Measurements from ENCODE around the gene ZNF845.
A peak's percentile ranks its signal among the peaks of the same experiment; 100 is the strongest.
"Not testable (repeated sequence)": the region's sequence is repeated elsewhere in the genome, so short reads cannot be mapped to it uniquely, and the experiment has no call there.

The ZNF845 gene

DNA sequence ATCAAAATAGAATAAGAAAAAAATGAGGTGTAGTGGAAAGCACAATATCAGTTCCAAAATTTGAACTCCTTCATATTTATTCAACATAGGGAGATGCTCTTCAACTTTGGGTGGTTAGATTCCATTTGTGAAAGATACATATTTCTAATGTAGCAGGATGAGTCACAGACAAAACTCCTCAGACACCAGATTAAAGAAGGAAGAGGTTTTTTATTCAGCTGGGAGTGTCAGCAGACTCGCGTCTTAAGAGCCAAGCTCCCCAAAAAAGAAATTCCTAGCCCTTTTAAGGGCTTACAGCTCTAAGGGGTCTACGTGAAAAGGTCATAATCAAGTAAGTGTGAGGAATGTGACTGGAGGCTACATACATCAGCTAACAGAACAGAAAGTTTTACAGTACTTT is 54.6 kb downstream of the ZNF845 start:
- no peak for DNase-seq

DNA sequence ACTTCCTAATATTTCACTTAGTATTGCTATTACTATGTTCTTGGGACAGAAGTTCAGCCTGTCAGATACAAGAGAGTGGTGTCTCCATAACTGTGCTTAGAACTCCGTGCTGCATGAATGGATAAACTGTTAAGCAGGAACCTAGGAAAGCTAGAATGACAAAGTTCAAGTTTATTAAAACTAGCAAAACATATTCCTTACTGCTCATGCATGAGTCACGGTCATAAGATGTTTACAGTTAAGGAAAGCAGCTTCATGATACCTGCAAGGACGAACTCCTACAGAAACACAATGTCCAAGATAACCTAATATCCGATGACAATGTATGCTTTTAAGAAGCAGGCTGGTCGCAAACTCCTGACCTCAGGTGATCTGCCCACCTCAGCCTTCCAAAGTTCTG is 55.4 kb downstream of the ZNF845 start:
- DNase-seq = no peak

DNA sequence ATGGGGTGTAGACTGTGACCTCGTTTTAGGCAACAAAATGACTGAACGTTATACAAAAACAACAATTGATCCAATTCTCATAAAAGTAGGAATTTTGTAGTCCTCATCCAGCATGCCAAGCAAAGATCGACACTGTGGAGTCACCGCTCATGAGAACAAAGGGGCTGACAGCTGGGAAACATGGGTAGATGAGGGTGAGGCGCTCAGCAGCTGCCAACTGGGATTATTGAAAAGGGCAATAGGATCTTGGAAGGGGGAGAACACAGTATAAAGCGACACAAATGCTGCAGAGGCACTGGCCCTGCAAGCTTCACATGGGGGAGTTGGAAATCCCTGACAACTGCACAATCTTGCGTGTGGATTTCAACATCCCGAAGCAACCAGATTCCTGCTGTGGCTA is 56.0 kb downstream of the ZNF845 start:
- no peak for DNase-seq

DNA sequence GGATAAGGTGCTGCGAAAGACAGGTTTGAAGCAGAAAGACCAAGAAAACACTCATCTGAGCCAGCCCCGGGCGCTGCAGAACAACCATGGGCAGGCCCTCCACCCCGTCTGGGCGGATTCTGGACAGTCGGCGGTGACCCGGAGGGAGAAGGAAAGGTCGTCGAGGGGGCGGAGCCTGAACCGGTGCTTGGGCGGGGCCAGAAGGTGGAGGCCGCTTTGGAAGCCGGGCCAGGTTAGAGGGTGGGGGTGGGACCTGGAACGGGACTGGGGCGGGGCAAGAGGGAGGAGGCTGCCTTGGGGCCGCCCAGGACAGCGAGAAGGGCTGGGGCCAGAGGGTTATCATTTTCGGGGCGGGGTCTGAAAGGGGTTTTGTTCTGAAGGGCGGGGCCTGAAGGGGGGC is 56.4 kb downstream of the ZNF845 start:
- no peak for DNase-seq

DNA sequence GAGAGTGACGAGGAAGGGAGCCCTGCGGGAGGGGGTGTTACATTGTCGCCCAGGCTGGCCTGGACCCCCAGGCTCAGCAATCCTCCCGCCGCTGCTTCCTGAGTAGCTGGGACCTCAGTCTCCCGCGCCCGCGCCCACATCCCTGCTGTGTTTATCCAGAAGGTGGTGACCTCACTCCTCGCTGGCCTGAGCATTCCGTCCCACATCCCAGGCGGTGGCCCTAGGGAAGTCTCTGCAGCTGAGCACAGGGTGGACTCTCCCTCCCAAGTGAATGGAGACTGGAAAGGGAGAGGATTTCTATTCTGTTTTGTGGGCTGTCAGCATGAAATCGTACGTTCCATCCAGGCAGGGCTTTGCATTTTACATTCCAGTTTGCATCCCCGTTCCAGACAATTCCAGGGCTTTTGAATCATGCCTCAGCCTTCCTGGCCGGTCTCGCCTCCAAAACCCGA is 61.0 kb downstream of the ZNF845 start:
- no peak for DNase-seq

DNA sequence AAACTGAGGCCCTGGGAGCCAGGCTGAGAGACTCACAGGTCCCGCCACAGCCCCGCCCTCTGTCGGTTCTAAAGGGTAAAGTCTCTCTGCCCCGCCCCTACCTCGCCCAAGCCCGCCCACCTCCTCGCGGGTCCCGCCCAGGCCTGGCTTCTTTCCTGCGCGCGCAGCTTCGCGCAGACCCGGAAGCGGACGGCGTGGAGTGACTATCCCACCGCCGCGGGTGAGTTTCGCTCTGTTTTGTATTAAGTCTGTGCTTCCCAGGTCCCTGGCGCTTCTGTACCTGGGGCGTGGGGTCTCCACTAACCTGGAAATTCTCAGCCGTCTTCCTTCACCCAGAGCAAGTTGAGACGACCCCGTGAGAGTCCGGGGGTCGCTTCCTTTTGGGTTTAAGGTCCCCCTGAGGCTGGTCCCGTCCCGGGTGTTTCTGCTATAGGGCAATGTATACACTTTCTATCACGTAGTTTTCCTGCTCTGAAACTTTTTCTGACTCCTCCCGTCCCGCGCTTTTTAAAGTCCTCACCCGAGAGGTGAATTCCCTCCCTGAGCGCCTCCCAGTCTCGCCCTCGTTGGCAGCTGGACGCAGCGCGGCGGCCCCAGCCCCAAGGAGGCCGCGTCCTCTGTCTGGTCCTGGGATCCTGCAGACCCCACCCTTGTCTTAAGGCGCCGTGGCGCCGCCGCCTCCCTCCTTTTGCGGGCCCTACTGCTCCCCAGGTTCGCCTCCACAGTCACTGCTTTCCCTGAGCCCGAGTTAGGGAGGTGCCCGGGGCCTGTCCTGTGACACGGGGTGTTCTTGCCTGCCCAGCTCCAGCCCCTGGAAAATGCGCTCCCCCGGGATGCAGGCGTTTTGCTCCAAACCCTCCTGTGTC is 61.7 kb downstream of the ZNF845 start, which contains the start of gene ZNF765:
TSS of gene ZNF765 (plus strand) at position 176 of the 866 bp plus-strand sequence. CDS start 2,867 bp downstream, outside the sequence.
- peak; percentile 81 for DNase-seq

DNA sequence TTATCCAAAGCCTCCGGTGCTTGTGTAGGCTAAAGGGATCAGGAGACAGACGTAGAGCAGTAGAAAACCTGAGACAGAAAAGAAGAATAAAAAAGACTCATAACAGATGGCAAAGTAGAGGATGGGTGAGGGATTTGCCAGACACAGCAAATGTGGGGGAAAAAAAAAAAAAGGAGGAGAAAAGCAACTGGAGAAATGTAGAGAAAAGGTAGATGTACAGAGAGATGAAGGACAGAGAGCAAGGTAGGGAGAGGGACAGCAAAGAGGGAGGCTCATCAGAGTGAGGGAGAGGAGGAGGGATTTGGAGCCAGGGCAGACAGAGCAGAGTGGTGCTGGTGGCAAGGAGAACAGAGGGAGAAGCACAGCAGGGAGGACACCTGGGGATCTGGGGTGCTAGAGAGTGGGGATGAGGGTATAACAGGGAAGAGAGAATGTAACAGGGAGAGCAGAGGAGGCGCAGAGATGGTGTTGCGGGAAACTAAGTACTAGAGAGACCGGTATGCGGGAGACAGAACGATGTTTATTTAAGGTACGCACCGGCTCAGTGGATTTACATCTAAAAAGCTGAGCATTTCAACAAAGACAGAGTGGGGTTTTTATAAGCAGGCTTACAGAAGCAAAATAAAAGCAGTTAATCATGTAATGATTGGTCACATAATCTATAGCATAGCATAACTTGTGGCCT is 62.4 kb downstream of the ZNF845 start:
- DNase-seq = not testable (repeated sequence)

DNA sequence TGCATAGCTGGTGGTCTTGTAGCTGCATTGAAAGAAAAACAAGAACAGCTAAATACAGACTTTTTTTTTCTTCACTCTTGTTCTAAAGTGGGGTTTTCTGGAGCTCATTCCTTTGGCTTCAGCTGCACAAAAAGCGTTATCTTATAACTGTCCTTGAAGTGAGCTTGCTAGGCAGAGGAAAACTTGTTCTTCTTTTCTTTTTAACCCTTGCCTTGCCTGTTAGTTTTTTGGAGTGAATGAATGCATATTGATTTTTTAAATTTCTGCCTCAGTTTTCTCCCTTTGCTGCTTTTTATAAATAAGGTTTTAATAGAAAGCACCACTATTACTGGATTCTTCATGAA is 62.9 kb downstream of the ZNF845 start:
- DNase-seq = no peak

DNA sequence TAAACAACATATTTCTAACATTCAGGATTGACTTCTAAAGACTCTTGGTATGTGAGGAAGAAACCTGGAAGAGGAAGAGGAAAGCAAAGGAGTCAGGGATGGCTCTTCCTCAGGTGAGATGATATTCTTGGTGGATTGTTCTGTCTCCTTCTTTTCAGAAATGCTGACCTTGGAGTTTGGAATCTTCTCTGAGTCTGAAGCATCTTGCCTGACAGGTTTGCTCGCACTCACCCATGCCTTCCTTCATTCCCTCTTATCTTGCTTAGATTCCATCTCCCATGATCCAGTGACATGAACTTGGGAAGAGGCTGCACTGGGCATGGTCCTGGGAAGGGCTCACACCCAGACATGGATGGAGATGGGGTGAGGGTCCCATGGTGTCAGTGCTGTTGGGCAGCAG is 64.4 kb downstream of the ZNF845 start:
- DNase-seq = not testable (repeated sequence)
